HG02759 (cell line): ENCODE results near the gene TSPAN5.

Experiments used
- ATAC-seq: cut with Tn5 transposase; IDR thresholded peaks from one replicate; pipeline ENCODE4 v1.9.1; 2021; ENCODE audit warnings: mild to moderate bottlenecking, moderate library complexity; ENCODE audit not compliant: unreplicated experiment

TSPAN5 gene

GRCh38 chr4:98673978-98674377 is 15.6 kb upstream of the TSPAN5 start:
- no peak for ATAC-seq

DNA sequence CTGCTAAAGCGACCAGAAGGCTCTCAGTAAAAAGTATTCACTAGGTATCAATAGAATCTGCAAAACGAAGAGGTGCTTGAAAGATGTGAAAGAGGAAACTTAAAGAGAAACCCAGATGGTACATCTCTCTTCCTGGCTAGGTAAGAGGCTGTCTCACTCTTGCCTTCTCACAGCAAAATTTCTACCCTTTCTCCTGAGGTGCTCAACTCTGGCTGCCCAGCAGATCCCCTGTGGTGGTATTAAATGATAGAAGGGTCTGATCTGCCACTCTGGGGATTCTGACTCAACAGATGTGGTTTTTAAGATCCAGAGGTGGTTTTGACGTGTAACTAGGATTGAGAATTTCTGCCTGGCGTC is 14.9 kb upstream of the TSPAN5 start:
- ATAC-seq, result no peak

DNA sequence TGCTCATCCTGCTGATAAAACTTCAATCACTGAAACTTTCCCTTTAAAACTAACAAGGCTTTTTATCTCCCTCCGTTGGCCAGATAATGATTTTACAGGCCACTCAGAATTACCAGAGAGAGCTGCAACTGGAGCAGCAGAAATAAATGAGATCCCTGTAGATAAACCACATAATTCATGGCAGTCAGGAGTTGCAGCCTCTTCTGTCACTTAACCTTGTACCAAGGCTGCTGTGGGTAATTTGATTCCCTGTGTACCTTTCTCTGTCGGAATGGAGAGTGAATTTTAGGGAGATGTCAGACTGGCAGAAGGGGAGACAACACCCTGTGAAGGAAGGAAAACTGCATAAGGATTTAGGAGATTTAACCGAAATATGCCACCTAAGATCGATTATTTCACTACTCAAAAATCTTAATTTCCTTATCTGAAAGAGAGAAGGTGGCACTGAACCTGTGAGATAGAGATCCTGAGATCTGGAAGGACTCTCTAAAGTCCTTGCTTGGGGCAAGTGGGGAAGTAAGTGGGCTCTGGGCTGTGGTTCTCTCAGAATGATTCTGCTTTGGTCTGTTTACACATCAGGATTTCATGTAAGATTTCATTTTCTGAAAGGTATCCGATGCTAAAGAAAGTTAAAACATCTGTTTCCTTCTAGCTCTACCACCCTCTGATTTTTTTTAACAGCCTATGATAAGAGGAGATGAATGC is 14.3 kb upstream of the TSPAN5 start:
- ATAC-seq, result no peak

DNA sequence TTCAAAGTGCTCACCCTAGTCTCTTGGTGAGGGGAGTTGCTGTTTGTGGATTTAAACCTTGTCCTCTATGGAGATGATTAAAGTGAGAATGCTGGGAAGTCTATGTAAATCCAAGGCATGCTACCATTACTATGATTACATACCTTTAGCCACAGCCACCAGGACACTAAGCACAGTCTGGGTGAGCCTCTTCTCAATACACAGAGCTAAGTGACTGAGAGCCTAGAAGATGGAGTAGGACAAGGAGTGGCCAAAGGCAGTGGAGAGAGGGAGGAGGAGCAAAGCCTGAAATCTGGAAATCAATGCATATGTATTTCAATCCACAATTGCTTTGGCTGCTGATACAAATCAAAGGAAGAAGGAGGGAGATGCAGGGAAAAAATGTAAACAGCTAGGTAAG is 12.7 kb upstream of the TSPAN5 start:
- no peak for ATAC-seq

GRCh38 chr4:98670186-98670585 is 11.8 kb upstream of the TSPAN5 start:
- no peak for ATAC-seq

DNA sequence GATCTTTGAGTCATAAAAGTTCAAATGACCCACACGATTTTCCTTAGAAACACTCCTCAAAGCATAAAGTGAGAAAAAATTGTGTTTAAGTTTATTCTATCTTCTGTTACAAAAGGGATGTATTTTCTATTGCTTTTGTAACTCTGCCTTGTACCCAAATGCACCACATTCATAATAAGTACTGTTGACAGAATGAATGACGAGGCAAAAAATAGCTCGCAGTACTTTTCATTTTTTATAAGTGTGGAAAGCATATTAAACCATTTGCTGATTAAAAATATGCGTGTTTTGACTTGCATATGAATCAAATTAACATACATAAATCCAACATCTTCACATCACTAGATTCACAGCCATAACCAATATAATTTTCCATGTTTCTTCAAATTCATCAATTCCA is 11.2 kb upstream of the TSPAN5 start:
- no peak for ATAC-seq

- no peak for ATAC-seq
Measured at GRCh38 chr4:98664959-98665358, 6.5 kb upstream of the TSPAN5 start.

GRCh38 chr4:98663226-98664006 is 5.0 kb upstream of the TSPAN5 start:
- ATAC-seq, result peak; percentile 71

DNA sequence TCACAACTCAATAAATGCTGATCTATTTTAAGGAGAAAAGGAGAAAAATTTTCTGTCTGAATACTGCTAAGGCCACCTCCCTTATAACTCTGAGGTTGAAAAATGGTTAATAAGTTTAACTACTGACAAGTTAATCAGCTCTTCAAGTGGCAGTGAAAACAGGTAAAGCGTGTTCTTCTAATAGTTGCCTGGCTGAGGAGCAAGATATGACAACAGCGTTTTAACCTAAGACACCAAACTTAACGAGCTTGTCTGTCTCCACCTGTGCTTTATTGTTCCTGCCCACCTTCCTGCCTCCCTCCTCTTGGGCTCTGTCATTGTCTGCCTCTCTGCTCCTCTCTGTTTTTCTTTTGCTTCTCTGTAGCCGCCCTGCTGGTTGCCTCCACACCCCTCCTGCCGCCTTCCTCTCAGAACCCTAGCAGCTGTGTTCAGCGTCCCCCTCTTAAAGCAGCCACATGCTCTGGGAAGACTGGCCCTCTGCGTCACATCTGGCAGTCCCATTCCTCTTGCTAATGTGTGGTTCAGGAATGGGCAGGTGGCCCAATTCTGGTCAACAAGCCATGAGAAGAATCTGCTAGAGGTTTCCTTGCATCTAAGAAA is 4.3 kb upstream of the TSPAN5 start:
- ATAC-seq, result peak; percentile 2

DNA sequence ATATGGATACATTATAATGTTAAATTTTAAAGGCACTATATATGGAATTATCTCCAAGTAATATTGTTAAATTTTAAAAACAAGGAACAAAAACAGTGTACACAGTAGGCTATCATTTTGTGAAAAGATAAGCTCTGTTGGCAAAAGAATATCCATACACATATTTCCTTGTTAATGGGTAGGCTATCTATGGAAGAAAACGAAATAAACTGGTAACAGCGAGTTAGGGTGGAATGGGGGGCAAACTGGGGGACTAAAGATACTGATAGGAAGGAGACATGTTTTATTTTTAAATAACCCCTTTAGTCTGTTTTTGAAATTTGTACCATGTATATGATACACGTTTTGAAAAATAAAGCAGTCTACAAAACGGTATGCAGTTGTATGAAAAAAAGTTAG is 3.6 kb upstream of the TSPAN5 start:
- ATAC-seq, result no peak

DNA sequence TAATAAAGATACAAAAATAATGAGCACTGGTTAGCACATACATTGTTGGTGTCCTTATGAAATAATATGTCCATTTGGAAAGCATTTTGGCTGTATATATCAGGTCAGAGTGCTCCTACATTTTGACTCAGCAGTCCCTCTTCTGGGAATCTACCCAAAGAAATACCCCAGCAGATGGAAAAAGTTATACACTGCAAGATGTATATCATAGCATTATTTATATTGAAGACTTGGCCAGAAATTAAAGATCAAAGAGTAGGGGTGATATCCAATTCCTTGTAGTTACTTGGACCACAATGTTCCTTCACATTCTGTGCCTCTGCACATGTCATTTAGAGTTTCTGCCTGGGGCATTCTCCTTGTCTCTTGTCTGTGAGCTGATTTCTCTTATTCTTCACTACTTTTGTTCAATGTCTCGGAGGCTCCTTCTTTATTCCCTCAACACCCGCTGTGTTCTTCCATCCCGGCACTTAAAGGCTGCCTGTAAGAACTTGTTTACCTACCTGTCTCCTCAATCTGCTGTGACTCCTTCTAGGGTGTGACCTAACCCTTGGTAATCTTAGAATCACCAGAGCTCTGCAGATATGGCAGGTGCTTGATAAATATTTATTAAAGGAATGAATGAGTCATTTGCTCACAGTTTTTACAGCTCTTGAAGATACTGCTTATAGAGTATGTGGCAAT is 3.1 kb upstream of the TSPAN5 start:
- no peak for ATAC-seq

DNA sequence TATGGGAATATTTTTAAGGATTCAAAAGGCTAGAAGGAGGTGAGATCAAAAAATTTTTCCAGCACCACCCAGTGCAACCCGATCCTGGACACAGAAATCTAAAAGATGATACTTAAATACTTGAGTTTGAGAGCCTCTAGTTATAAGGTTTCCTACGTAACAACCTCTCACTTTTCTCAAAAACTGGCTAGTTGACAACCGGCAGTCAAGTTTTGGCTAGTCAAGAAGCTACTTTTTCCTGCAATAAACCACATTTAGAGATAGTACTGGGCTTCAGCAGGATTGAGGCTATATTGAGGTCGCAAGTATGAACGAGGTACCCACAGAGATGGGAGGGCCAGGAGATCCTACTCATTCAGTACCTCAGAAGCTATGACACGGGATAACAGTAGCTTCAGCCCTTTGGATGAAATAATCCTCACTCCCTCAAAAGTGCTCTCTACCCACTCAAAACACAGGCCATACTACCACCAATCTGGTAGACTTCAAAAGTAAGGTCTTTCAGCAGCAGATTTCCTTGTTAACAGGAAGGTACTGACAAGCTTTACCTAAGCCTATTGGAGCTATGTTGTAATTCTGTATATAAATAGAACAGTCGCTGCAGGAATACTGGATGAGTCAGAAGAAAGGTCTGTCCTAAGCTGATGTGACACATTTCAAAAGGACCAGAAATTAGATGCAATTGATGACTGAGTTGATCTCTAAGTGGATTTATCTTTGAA is 1.5 kb upstream of the TSPAN5 start:
- no peak for ATAC-seq

- ATAC-seq, result no peak
Measured at GRCh38 chr4:98659106-98659592, 738 bp upstream of the TSPAN5 start.

DNA sequence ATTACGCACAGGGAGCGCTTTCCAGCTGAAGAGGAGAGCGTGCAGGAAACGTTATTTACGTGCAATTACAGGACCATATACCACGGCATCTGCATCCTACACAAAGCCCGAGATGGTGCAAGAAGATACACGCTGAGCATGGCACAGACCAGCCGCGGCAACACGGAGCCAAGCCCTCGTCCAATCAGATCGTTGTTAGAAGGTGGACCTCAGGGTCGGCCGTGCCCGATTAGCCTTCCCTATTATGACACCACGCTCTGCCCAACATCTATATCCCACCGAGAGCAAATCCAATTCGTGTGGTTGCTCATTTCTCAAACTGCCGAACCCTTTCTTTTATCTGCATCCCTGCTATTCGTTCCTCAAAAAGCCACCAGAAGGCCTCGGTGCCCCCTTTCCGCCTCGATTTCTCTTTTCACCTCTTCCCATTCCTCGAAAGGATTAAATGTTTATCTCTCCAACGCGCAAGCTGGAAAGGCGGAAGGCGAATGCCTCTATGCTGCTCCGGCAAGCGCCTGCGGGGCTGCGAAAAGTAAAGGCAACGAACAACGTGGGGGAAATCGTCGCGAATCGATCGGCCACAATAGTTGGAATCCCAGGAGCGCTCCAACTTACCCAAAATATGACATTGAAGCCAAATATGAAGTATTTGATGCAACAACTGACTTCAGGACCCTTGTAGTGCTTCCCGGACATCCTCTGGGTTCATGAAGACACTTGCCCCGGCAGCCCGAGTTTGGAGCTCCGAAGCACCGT is 702 bp downstream of the TSPAN5 start:
- ATAC-seq, result peak; percentile 20

- no peak for ATAC-seq
Measured at GRCh38 chr4:98656886-98657285, 1.5 kb downstream of the TSPAN5 start.

- ATAC-seq, result no peak
Measured at GRCh38 chr4:98656443-98656842, 2.0 kb downstream of the TSPAN5 start.

- ATAC-seq, result no peak
Measured at GRCh38 chr4:98653890-98654867, 4.2 kb downstream of the TSPAN5 start.

GRCh38 chr4:98652996-98653395 is 5.4 kb downstream of the TSPAN5 start:
- no peak for ATAC-seq

DNA sequence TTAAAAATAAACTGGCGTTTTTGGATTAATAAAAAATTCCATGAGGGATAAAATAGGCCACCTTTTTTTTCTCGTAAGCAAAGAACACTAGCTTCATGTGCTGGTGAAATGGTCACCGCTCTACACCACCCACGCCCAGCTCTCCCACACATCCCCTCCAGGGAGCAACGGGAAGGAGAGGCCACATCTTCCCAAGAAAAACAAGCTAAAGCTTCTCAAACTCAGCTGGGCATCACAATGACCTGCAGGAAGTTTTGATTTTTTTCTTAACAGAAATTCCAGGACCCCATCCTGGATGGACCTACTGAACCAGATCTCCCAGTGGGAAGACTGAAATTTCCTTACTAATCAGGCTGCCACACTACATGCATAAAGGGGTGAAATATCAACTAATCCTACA is 9.8 kb downstream of the TSPAN5 start:
- ATAC-seq, result no peak
